ENCODE measurements around the gene FBXO48. TPM values are rescaled to one million over a fixed set of nuclear protein-coding genes. Genes with fewer than 3 reads are reported as not detected.

The FBXO48 gene
- total and polyA plus RNA-seq, 10 of the 15 experiments (the other 5 are each of a cell fraction or from before 2014, with no cell fraction given) = 0.56 to 2.3 (median 1.2) TPM

- no peak for TF ChIP-seq REST (IDR thresholded peaks at IDR 0.05; ENCODE audit: low read depth, low read length)
- no peak for TF ChIP-seq RBBP5 (conservative IDR thresholded peaks at IDR 0.05)
- no peak for TF ChIP-seq IRF3 (IDR thresholded peaks at IDR 0.05)
- no peak for TF ChIP-seq NR2C1 (IDR thresholded peaks at IDR 0.05)
- TF ChIP-seq E2F4 (IDR thresholded peaks at IDR 0.05; ENCODE audit: low read depth, low read length) = no peak
- no peak for TF ChIP-seq NFIC (IDR thresholded peaks at IDR 0.05; ENCODE audit: low read depth, low read length)
- no peak for TF ChIP-seq JUND (IDR thresholded peaks at IDR 0.05; ENCODE audit: low read depth, low read length)
- TF ChIP-seq SREBF1 (IDR thresholded peaks at IDR 0.05; ENCODE audit: low read length) = no peak
- no peak for TF ChIP-seq ZNF622 (IDR thresholded peaks at IDR 0.05)
- no peak for TF ChIP-seq HDAC6 (IDR thresholded peaks at IDR 0.05; ENCODE audit: unreplicated experiment)
Observed at GRCh38 chr2:68415521-68415920, 51.6 kb downstream of the FBXO48 start (continued).
